HEK293 (cell line): Measurements from ENCODE around the gene KCNC1.
A peak's percentile ranks its signal among the peaks of the same experiment; 100 is the strongest.

Source experiments
- CTCF ChIA-PET: fragments of 350-600 bp; formaldehyde crosslinking; extraction: SDS; loops from one replicate; lab custom pipeline; 2021; ENCODE audit warnings: antibody characterized with exemption; lab: Yijun Ruan, JAX
- POLR2A ChIA-PET: fragments of 300-600 bp; formaldehyde crosslinking; extraction: SDS; loops from one replicate; lab custom pipeline; 2020; ENCODE audit warnings: antibody characterized with exemption, inconsistent platforms; lab: Yijun Ruan, JAX
- H3K27ac ChIP-seq: fragments of 200-500 bp; sonication (Bioruptor generic); 2 replicates; pipeline ENCODE4 v1.5.1; 2014; ENCODE audit warnings: low read depth, low read length, control low read depth, inconsistent platforms; ENCODE audit errors: extremely low read depth
- H3K36me3 ChIP-seq, 2 experiments: fragments of 200-500 bp in 1 of 2; sonication (Bioruptor generic) in 1 of 2; 1 replicate in 1 of 2; 2 replicates in 1 of 2; pipeline ENCODE4 v1.5.1; 2014 to 2017; ENCODE audit warnings: inconsistent platforms in 2 of 2, low read length in 2 of 2; ENCODE audit not compliant: control insufficient read depth in 2 of 2, insufficient read depth in 1 of 2
- H3K4me1 ChIP-seq: fragments of 200-500 bp; sonication (Bioruptor generic); 2 replicates; pipeline ENCODE4 v1.5.1; 2014; ENCODE audit warnings: mild to moderate bottlenecking, low read length, inconsistent platforms; ENCODE audit not compliant: control insufficient read depth, insufficient read depth
- H3K4me3 ChIP-seq: 2 replicates; pipeline ENCODE4 v1.5.1; 2011; ENCODE audit warnings: low read depth, mild to moderate bottlenecking, control low read depth, low read length, moderate library complexity
- H3K9me3 ChIP-seq: fragments of 200-500 bp; sonication (Bioruptor generic); 2 replicates; pipeline ENCODE4 v1.5.1; 2014; ENCODE audit warnings: low read depth, low read length, inconsistent platforms; ENCODE audit not compliant: control insufficient read depth, insufficient read depth
- HOXC10 ChIP-seq: sonication (generic); formaldehyde crosslinking; IDR thresholded peaks from 2 replicates; pipeline ENCODE4 v1.8.1; 2023; ENCODE audit warnings: mild to moderate bottlenecking, missing genetic modification reagents
- KLF1 ChIP-seq: fragments of 450-650 bp; formaldehyde crosslinking; IDR thresholded peaks from 2 replicates; pipeline ENCODE4 v1.5.1; 2016; ENCODE audit warnings: missing biosample characterization, missing genetic modification characterization
- ZIC2 ChIP-seq: fragments of 450-650 bp; formaldehyde crosslinking; IDR thresholded peaks from 2 replicates; pipeline ENCODE4 v1.5.1; 2016; ENCODE audit warnings: missing biosample characterization, missing genetic modification characterization
- ZNF146 ChIP-seq: fragments of 450-650 bp; formaldehyde crosslinking; IDR thresholded peaks from 2 replicates; pipeline ENCODE4 v1.5.1; 2016; ENCODE audit warnings: missing biosample characterization, missing genetic modification characterization
- ZNF202 ChIP-seq: fragments of 450-650 bp; formaldehyde crosslinking; IDR thresholded peaks from 2 replicates; pipeline ENCODE4 v1.5.1; 2016; ENCODE audit warnings: missing biosample characterization, missing genetic modification characterization, borderline replicate concordance
- ZNF335 ChIP-seq: fragments of 450-650 bp; formaldehyde crosslinking; conservative IDR thresholded peaks from 2 replicates; pipeline ENCODE4 v1.5.1; 2016; ENCODE audit warnings: missing biosample characterization, missing genetic modification characterization
- ZNF341 ChIP-seq: fragments of 450-650 bp; formaldehyde crosslinking; IDR thresholded peaks from 2 replicates; pipeline ENCODE4; 2016; ENCODE audit warnings: low read depth, missing biosample characterization, missing genetic modification characterization
- ZNF350 ChIP-seq: fragments of 450-650 bp; formaldehyde crosslinking; IDR thresholded peaks from 2 replicates; pipeline ENCODE4 v1.5.0; 2017; ENCODE audit warnings: missing biosample characterization, mild to moderate bottlenecking, missing genetic modification characterization
- ZNF394 ChIP-seq: fragments of 450-650 bp; formaldehyde crosslinking; IDR thresholded peaks from 2 replicates; pipeline ENCODE4 v1.5.1; 2016; ENCODE audit warnings: missing biosample characterization, missing genetic modification characterization, mild to moderate bottlenecking, moderate library complexity, borderline replicate concordance
- ZNF501 ChIP-seq: fragments of 450-650 bp; formaldehyde crosslinking; IDR thresholded peaks from 2 replicates; pipeline ENCODE4 v1.5.1; 2016; ENCODE audit warnings: missing biosample characterization, missing genetic modification characterization
- ZNF600 ChIP-seq: fragments of 450-650 bp; formaldehyde crosslinking; IDR thresholded peaks from 2 replicates; pipeline ENCODE4 v1.5.1; 2016; ENCODE audit warnings: missing biosample characterization, missing genetic modification characterization
- ZNF610 ChIP-seq: fragments of 450-650 bp; formaldehyde crosslinking; IDR thresholded peaks from 2 replicates; pipeline ENCODE4 v1.5.1; 2016; ENCODE audit warnings: missing biosample characterization, missing genetic modification characterization, borderline replicate concordance
- ZNF660 ChIP-seq: fragments of 450-650 bp; IDR thresholded peaks from 2 replicates; pipeline ENCODE4 v1.5.1; 2018; ENCODE audit warnings: missing biosample characterization, mild to moderate bottlenecking, missing genetic modification characterization
- ZNF791 ChIP-seq: fragments of 450-650 bp; formaldehyde crosslinking; IDR thresholded peaks from 2 replicates; pipeline ENCODE4 v1.5.1; 2016; ENCODE audit warnings: missing biosample characterization, missing genetic modification characterization
- TF ChIP-seq, protein P1 (sequence below): fragments of 450-650 bp; formaldehyde crosslinking; IDR thresholded peaks from 2 replicates; pipeline ENCODE4 v1.5.1; 2016; ENCODE audit warnings: missing biosample characterization, missing genetic modification characterization, borderline replicate concordance
- TF ChIP-seq, protein P2 (sequence below): fragments of 450-650 bp; formaldehyde crosslinking; IDR thresholded peaks from 2 replicates; pipeline ENCODE4 v1.5.1; 2016; ENCODE audit warnings: missing biosample characterization, missing genetic modification characterization
- TF ChIP-seq, protein P3 (sequence below): fragments of 450-650 bp; formaldehyde crosslinking; conservative IDR thresholded peaks from 2 replicates; pipeline ENCODE4 v1.5.1; 2016; ENCODE audit warnings: low read depth, missing biosample characterization, missing genetic modification characterization
- TF ChIP-seq, protein P4 (sequence below): fragments of 450-650 bp; formaldehyde crosslinking; IDR thresholded peaks from 2 replicates; pipeline ENCODE4 v1.5.1; 2016; ENCODE audit warnings: missing biosample characterization, missing genetic modification characterization

Gene KCNC1

DNA sequence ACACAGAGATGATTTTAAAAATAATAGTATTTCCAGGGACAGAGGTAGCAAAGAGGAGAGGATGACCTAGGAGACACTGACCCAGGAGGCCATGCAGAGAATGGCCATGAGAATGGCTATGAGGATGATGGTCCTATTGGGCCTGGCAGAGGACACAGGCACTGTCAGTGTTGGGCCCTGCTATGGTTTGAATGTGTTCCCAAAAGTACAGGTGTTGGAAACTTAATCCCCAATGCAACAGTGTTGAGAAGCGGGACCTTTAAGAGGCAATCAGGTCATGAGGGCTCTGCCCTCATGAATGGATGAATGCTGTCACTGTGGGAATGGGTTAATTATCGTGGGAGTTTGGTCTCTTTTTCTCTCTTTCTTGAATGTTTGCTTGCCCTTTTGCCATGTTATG lies 61.6 kb downstream of the KCNC1 start (continued):
- TF ChIP-seq, protein P1, sequence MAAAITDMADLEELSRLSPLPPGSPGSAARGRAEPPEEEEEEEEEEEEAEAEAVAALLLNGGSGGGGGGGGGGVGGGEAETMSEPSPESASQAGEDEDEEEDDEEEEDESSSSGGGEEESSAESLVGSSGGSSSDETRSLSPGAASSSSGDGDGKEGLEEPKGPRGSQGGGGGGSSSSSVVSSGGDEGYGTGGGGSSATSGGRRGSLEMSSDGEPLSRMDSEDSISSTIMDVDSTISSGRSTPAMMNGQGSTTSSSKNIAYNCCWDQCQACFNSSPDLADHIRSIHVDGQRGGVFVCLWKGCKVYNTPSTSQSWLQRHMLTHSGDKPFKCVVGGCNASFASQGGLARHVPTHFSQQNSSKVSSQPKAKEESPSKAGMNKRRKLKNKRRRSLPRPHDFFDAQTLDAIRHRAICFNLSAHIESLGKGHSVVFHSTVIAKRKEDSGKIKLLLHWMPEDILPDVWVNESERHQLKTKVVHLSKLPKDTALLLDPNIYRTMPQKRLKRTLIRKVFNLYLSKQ = no peak
- TF ChIP-seq ZNF501 (tag by site-specific recombination) = no peak
- TF ChIP-seq ZIC2 (tag by site-specific recombination) = no peak
- TF ChIP-seq ZNF610 = no peak
- TF ChIP-seq ZNF600 (tag by site-specific recombination) = no peak
- TF ChIP-seq, protein P2, sequence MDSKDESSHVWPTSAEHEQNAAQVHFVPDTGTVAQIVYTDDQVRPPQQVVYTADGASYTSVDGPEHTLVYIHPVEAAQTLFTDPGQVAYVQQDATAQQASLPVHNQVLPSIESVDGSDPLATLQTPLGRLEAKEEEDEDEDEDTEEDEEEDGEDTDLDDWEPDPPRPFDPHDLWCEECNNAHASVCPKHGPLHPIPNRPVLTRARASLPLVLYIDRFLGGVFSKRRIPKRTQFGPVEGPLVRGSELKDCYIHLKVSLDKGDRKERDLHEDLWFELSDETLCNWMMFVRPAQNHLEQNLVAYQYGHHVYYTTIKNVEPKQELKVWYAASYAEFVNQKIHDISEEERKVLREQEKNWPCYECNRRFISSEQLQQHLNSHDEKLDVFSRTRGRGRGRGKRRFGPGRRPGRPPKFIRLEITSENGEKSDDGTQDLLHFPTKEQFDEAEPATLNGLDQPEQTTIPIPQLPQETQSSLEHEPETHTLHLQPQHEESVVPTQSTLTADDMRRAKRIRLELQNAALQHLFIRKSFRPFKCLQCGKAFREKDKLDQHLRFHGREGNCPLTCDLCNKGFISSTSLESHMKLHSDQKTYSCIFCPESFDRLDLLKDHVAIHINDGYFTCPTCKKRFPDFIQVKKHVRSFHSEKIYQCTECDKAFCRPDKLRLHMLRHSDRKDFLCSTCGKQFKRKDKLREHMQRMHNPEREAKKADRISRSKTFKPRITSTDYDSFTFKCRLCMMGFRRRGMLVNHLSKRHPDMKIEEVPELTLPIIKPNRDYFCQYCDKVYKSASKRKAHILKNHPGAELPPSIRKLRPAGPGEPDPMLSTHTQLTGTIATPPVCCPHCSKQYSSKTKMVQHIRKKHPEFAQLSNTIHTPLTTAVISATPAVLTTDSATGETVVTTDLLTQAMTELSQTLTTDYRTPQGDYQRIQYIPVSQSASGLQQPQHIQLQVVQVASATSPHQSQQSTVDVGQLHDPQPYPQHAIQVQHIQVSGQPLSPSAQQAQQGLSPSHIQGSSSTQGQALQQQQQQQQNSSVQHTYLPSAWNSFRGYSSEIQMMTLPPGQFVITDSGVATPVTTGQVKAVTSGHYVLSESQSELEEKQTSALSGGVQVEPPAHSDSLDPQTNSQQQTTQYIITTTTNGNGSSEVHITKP (tag by site-specific recombination) = no peak
- TF ChIP-seq ZNF350 (tag by site-specific recombination) = no peak
- TF ChIP-seq, protein P3, sequence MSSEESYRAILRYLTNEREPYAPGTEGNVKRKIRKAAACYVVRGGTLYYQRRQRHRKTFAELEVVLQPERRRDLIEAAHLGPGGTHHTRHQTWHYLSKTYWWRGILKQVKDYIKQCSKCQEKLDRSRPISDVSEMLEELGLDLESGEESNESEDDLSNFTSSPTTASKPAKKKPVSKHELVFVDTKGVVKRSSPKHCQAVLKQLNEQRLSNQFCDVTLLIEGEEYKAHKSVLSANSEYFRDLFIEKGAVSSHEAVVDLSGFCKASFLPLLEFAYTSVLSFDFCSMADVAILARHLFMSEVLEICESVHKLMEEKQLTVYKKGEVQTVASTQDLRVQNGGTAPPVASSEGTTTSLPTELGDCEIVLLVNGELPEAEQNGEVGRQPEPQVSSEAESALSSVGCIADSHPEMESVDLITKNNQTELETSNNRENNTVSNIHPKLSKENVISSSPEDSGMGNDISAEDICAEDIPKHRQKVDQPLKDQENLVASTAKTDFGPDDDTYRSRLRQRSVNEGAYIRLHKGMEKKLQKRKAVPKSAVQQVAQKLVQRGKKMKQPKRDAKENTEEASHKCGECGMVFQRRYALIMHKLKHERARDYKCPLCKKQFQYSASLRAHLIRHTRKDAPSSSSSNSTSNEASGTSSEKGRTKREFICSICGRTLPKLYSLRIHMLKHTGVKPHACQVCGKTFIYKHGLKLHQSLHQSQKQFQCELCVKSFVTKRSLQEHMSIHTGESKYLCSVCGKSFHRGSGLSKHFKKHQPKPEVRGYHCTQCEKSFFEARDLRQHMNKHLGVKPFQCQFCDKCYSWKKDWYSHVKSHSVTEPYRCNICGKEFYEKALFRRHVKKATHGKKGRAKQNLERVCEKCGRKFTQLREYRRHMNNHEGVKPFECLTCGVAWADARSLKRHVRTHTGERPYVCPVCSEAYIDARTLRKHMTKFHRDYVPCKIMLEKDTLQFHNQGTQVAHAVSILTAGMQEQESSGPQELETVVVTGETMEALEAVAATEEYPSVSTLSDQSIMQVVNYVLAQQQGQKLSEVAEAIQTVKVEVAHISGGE (tag by site-specific recombination) = no peak
- TF ChIP-seq, protein P4, sequence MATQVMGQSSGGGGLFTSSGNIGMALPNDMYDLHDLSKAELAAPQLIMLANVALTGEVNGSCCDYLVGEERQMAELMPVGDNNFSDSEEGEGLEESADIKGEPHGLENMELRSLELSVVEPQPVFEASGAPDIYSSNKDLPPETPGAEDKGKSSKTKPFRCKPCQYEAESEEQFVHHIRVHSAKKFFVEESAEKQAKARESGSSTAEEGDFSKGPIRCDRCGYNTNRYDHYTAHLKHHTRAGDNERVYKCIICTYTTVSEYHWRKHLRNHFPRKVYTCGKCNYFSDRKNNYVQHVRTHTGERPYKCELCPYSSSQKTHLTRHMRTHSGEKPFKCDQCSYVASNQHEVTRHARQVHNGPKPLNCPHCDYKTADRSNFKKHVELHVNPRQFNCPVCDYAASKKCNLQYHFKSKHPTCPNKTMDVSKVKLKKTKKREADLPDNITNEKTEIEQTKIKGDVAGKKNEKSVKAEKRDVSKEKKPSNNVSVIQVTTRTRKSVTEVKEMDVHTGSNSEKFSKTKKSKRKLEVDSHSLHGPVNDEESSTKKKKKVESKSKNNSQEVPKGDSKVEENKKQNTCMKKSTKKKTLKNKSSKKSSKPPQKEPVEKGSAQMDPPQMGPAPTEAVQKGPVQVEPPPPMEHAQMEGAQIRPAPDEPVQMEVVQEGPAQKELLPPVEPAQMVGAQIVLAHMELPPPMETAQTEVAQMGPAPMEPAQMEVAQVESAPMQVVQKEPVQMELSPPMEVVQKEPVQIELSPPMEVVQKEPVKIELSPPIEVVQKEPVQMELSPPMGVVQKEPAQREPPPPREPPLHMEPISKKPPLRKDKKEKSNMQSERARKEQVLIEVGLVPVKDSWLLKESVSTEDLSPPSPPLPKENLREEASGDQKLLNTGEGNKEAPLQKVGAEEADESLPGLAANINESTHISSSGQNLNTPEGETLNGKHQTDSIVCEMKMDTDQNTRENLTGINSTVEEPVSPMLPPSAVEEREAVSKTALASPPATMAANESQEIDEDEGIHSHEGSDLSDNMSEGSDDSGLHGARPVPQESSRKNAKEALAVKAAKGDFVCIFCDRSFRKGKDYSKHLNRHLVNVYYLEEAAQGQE (tag by site-specific recombination) = no peak
- no peak for TF ChIP-seq KLF1 (tag by site-specific recombination)
- TF ChIP-seq ZNF341 (tag by site-specific recombination) = no peak
- no peak for TF ChIP-seq ZNF202 (tag by site-specific recombination)
- no peak for TF ChIP-seq ZNF146 (tag by site-specific recombination)

DNA sequence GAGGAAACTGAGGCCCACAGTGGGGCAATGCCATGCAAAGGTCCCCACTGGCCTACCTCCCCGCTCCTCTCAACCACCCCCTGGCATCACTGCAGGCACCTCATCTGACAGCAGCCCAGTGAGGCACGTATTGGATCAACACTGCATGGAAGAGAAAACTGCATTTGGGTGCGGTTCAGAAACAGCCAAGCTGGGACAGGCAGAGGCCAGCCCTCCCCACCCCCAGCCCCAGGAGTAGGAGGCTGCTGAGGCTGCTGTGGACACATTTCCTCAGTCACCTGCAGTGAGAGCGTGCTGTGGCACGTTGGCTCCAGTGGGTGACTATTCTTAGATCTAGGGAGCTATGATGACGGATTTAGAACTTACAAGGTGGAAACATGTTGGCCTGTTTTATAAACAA lies 63.7 kb downstream of the KCNC1 start:
- H3K4me3 ChIP-seq = no peak overlapping the region
- no peaks in the 10 kb centered on the region for H3K4me1 ChIP-seq
- CTCF ChIA-PET = interaction anchor here (1.0 kb wide), 1 partner anchor 67 kb away, joined by 3 read pairs; no protein-coding TSS in a partner anchor
- H3K9me3 ChIP-seq = no peaks in the 10 kb centered on the region
- TF ChIP-seq ZNF335 (tag by site-specific recombination) = no peak
- no peak for TF ChIP-seq ZNF791
- TF ChIP-seq ZIC2 (tag by site-specific recombination) = peak; percentile 69
- no peak for TF ChIP-seq HOXC10
- TF ChIP-seq ZNF660 (tag by site-specific recombination) = no peak
- no peak for TF ChIP-seq ZNF394
- TF ChIP-seq, all 188 proteins: peak for 1
- Histone ChIP-seq H3K36me3 (no peaks in the 10 kb centered on the region), H3K27ac (no peak overlapping the region)
- POLR2A ChIA-PET = no interaction called here
